ENCODE measurements around the gene LAT. TPM values are rescaled to one million over a fixed set of nuclear protein-coding genes. Genes with fewer than 3 reads are reported as not detected.

LAT gene
- total and polyA plus RNA-seq, 2 of the 13 experiments (the other 11 are each of a cell fraction or from before 2014, with no cell fraction given) = 2.0 to 3.0 TPM

DNA sequence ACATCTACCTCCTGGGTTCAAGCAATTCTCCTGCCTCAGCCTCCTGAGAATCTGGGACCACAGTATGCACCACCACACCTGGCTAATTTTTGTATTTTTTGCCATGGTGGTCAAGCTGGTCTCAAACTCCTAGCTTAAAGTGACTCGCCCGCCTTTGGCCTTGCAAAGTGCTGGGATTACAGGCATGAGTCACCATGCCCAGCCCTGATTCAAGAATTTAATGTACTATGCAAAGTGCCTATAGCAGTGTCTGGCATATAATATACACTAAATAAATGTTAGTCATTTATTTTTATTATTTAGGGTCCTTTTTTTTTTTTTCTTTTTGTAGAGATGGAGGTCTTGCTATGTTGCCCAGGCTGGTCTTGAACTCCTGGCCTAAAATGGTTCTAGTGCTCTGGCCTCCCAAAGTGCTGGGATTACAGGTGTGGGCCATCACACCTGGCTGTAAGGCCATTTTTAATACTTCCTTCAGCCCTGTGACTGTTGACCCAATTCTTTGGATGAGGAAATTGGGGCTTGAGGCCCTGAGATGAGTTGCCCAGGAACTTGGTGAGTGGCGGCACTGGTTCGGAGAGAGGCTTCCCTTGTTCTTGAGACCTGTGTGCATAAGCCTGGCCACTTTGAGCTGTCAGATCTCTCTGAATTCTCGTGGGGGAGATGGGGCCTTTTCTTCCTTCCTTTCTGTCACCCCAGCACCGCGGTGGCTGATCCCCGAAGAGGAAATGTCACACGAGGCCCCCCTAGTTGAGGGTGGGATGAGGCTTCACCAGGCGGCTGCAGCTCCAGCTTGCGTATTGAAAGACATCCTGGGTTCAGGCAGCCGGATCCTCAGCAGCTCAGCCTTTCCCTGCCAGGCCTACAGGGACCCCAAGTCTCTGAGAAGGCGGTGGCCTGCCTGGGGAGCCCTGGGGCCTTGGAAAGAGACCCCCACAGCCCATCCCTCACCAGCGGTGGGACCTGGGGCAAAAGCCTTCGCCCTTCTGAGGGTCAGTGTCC is 38.7 kb downstream of the LAT start (continued):
- TF ChIP-seq ZNF580 (CRISPR knock-in tag; IDR thresholded peaks at IDR 0.05; ENCODE audit: borderline replicate concordance, low read depth) (no peak), MAZ (IDR thresholded peaks at IDR 0.05; ENCODE audit: borderline replicate concordance, low read depth, low read length) (no peak), MAZ (CRISPR knock-in tag; IDR thresholded peaks at IDR 0.05; ENCODE audit: low read depth) (no peak), RXRB (CRISPR knock-in tag; IDR thresholded peaks at IDR 0.05; ENCODE audit: borderline replicate concordance) (no peak), ZFP82 (CRISPR knock-in tag; IDR thresholded peaks at IDR 0.05; ENCODE audit: borderline replicate concordance) (no peak)

- no peak for DNase-seq (ENCODE audit: low spot score)
- ChIA-PET POLR2A (no interaction called here), CTCF (ENCODE audit: low intra/inter-chr PET ratio, low total read pairs) (no interaction called here)
- H3K36me3 ChIP-seq (replicated peaks in 1 of 2; ENCODE audit: control insufficient read depth in 1 of 2, insufficient read depth in 2 of 2, low read length in 2 of 2) = no peaks in the 10 kb centered on the region
- H3K79me2 ChIP-seq (ENCODE audit: insufficient read depth, low read length) = no peaks in the 10 kb centered on the region
- H3K27me3 ChIP-seq (ENCODE audit: control insufficient read depth in 1 of 2, insufficient read depth in 2 of 2, low read length in 2 of 2) = peaks cover 4 to 32% of the 10 kb centered on the region in 2 experiments
- intact Hi-C loops (cut with micrococcal nuclease; ENCODE audit: unreplicated experiment) = no loop called here
- BruUV-seq (replicated peaks) = no TSS peak
- 27% methylated on average over 5 of the region's 5 CpGs for WGBS (ENCODE audit: low lambda C conversion rate)
- no peak overlapping the region for H3K27ac ChIP-seq (ENCODE audit: extremely low read length, insufficient read depth, low read length)
- H4K20me1 ChIP-seq (ENCODE audit: insufficient read depth, low read length) = no peaks in the 10 kb centered on the region
- H3K4me3 ChIP-seq (replicated peaks in 1 of 3; ENCODE audit: insufficient read depth in 1 of 3, low read depth in 2 of 3, low read length in 3 of 3) = no peak overlapping the region
- H3K4me2 ChIP-seq (ENCODE audit: low read depth, low read length) = no peak overlapping the region
- no peak overlapping the region for H3K9ac ChIP-seq (ENCODE audit: insufficient read depth, low read depth, low read length)
- in situ Hi-C loops (cut with HindIII; ENCODE audit: extremely low pct_ligation_motif_present, low pct_unique_long_range_greater_than_20kb) = no loop called here
- no peak for ATAC-seq
- H3K4me1 ChIP-seq (ENCODE audit: insufficient read depth, low read length) = no peaks in the 10 kb centered on the region
- H3K9me3 ChIP-seq (ENCODE audit: low read length) = no peaks in the 10 kb centered on the region
- H2AFZ ChIP-seq (ENCODE audit: low read length) = no peak overlapping the region
- no peak for FAIRE-seq
- TF ChIP-seq KDM2A (CRISPR knock-in tag; IDR thresholded peaks at IDR 0.05; ENCODE audit: borderline replicate concordance, low read depth) (no peak), RXRA (CRISPR knock-in tag; IDR thresholded peaks at IDR 0.05) (no peak), PREB (CRISPR knock-in tag; IDR thresholded peaks at IDR 0.05) (no peak), ZKSCAN8 (CRISPR knock-in tag; IDR thresholded peaks at IDR 0.05; ENCODE audit: borderline replicate concordance) (no peak), ZNF354B (CRISPR knock-in tag; IDR thresholded peaks at IDR 0.05) (no peak), ONECUT2 (CRISPR knock-in tag; IDR thresholded peaks at IDR 0.05) (no peak), NBN (conservative IDR thresholded peaks at IDR 0.05) (no peak), ZNF577 (CRISPR knock-in tag; IDR thresholded peaks at IDR 0.05; ENCODE audit: borderline replicate concordance, low read depth) (no peak), ZC3H4 (CRISPR knock-in tag; IDR thresholded peaks at IDR 0.05; ENCODE audit: borderline replicate concordance) (no peak), SP5 (CRISPR knock-in tag; IDR thresholded peaks at IDR 0.05; ENCODE audit: borderline replicate concordance, low read depth) (no peak), ZNF556 (CRISPR knock-in tag; IDR thresholded peaks at IDR 0.05; ENCODE audit: borderline replicate concordance) (no peak), ZNF629 (CRISPR knock-in tag; conservative IDR thresholded peaks at IDR 0.05) (no peak), EP300 (IDR thresholded peaks at IDR 0.05; ENCODE audit: low read depth in 2 of 2, low read length in 2 of 2) (no peak), EP300 (CRISPR knock-in tag; IDR thresholded peaks at IDR 0.05; ENCODE audit: borderline replicate concordance) (no peak), ZNF597 (CRISPR knock-in tag; IDR thresholded peaks at IDR 0.05) (no peak), NR2F6 (IDR thresholded peaks at IDR 0.05) (no peak), NR2F6 (CRISPR knock-in tag; IDR thresholded peaks at IDR 0.05) (no peak), ZSCAN25 (CRISPR knock-in tag; IDR thresholded peaks at IDR 0.05) (no peak)
These were observed 39.4 kb downstream of the LAT start for GRCh38 chr16:29024278-29024677.

Measured in HepG2 (cell line).